ENCODE results near the gene ORMDL3. TPM values are rescaled to one million over a fixed set of nuclear protein-coding genes. Genes with fewer than 3 reads are reported as not detected.

The ORMDL3 gene
- total and polyA plus RNA-seq, 10 of the 15 experiments (the other 5 are each of a cell fraction or from before 2014, with no cell fraction given) = 8.8 to 98.1 (median 49.9) TPM

DNA sequence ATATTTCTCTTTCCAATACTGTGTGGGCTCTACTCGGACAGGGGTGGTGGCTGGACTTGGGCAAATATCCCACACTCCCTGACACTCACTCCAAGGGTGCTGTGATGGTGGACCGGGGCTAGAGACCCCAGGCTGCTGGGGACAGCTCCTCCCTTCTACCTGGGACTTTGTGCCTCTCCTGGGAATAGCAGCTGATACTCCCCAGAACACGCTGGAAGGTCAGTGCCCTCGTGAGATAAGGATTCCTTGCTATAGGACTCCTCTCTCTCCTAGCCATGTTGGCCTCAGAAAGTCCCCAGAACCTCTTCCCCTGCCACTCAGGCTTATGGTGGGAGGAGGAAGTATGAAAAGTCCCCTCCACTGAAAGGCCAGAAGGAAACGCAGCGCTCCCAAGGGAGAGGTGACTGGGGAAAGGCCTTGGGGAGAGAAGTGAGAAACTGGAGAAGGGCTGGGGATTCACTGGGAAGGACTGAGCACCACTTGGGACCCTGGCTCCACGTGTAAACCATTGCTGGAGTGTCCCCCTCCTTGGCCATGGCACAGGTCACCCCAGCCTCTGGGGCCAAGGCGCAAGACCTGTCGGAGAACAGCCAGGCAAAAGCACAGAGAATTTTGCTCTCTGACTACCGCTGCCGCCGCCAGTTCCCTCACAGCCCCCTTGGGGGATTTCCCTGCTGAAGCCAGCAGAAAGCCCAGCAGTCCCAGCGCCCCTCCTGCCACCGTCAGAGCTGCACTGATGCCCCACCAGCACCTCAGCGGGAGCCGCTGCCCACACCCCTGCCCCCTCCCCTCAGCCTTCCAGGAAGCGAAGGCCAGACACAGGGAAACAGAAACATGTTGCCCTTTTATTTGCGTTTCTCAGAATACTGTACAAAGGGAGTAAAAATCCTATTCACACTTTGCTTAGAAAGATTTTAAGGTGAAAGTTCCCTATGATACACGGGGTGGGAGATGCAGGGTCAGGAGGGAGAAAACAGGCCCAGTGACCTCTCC lies 6.9 kb downstream of the ORMDL3 start:
- BruUV-seq (replicated peaks) = no TSS peak
- Histone ChIP-seq H4K20me1 (ENCODE audit: control insufficient read depth, insufficient read depth) (no peaks in the 10 kb centered on the region), H3K4me2 (ENCODE audit: control insufficient read depth, insufficient read depth) (peak overlapping the region; percentile 68), H3K27ac (ENCODE audit: control insufficient read depth, insufficient read depth) (peak overlapping the region; percentile 85), H2AFZ (ENCODE audit: control insufficient read depth, low read depth, low read length) (no peak overlapping the region), H3K4me3 (0 out of 2 replicates have a peak overlapping the region, but pooled peaks have one; percentile 3), H3K27me3 (replicated peaks in 1 of 2; ENCODE audit: control insufficient read depth in 2 of 2, insufficient read depth in 2 of 2, low read length in 1 of 2) (no peaks in the 10 kb centered on the region), H3K9ac (ENCODE audit: control insufficient read depth, insufficient read depth, low read length) (peak overlapping the region; percentile 55), H3K36me3 (ENCODE audit: control insufficient read depth in 2 of 2, insufficient read depth in 2 of 2, low read length in 1 of 2) (peaks cover 15% of the 10 kb centered on the region in 2 experiments; a peak in 3 of 4 replicates), H3K9me3 (replicated peaks; ENCODE audit: control insufficient read depth, insufficient read depth, low read length) (no peaks in the 10 kb centered on the region; the same call in 2 of the 3 replicates), H3K4me1 (ENCODE audit: control insufficient read depth, insufficient read depth, low read length) (peaks cover 42% of the 10 kb centered on the region), H3K79me2 (ENCODE audit: control insufficient read depth, insufficient read depth, low read length) (peaks cover 30% of the 10 kb centered on the region)
- ChIA-PET CTCF (interaction anchor here (0.6 to 1.4 kb wide), 4 partner anchors 38 to 373 kb away, joined by 3 to 4 read pairs (median 4); partner anchors contain the start of gene PSMD3), SMC1A (ENCODE audit: uncharacterized antibody, unreplicated experiment) (interaction anchor here (1.5 to 4.6 kb wide), 3 partner anchors 9 to 126 kb away, joined by 3 to 25 read pairs (median 4); no protein-coding TSS in a partner anchor), RAD21 (ENCODE audit: unreplicated experiment) (interaction anchor here (1.0 to 2.4 kb wide), 3 partner anchors 17 to 299 kb away, joined by 3 to 8 read pairs (median 4); no protein-coding TSS in a partner anchor), POLR2A (interaction anchor here (0.7 to 1.8 kb wide), 3 partner anchors 18 to 456 kb away, joined by 4 to 6 read pairs (median 5); no protein-coding TSS in a partner anchor)
- ATAC-seq = peak; percentile 75
- DNase-seq (ENCODE audit: low read depth, low spot score) = no peak
- FAIRE-seq = peak; percentile 27
- 19% methylated on average over 19 of the region's 19 CpGs for WGBS (ENCODE audit: insufficient coverage, insufficient replicate concordance, low lambda C conversion rate, missing lambda C conversion rate)
- intact Hi-C loops (cut with micrococcal nuclease; ENCODE audit: unreplicated experiment) = loop anchor here (1.0 kb wide), 1 partner anchor 53 kb away; no protein-coding TSS in a partner anchor
- in situ Hi-C loops (cut with MboI) = no loop called here
- TF ChIP-seq PML (IDR thresholded peaks at IDR 0.05; ENCODE audit: low read length) (no peak), CHD2 (IDR thresholded peaks at IDR 0.05; ENCODE audit: borderline replicate concordance, low read depth, low read length) (no peak), MEF2A (IDR thresholded peaks at IDR 0.05; ENCODE audit: insufficient read depth, low read depth, low read length) (no peak), ZSCAN29 (IDR thresholded peaks at IDR 0.05) (no peak), CREM (IDR thresholded peaks at IDR 0.05; ENCODE audit: low read depth) (no peak), SMARCA5 (IDR thresholded peaks at IDR 0.05) (no peak)
- TF ChIP-seq, protein P1, sequence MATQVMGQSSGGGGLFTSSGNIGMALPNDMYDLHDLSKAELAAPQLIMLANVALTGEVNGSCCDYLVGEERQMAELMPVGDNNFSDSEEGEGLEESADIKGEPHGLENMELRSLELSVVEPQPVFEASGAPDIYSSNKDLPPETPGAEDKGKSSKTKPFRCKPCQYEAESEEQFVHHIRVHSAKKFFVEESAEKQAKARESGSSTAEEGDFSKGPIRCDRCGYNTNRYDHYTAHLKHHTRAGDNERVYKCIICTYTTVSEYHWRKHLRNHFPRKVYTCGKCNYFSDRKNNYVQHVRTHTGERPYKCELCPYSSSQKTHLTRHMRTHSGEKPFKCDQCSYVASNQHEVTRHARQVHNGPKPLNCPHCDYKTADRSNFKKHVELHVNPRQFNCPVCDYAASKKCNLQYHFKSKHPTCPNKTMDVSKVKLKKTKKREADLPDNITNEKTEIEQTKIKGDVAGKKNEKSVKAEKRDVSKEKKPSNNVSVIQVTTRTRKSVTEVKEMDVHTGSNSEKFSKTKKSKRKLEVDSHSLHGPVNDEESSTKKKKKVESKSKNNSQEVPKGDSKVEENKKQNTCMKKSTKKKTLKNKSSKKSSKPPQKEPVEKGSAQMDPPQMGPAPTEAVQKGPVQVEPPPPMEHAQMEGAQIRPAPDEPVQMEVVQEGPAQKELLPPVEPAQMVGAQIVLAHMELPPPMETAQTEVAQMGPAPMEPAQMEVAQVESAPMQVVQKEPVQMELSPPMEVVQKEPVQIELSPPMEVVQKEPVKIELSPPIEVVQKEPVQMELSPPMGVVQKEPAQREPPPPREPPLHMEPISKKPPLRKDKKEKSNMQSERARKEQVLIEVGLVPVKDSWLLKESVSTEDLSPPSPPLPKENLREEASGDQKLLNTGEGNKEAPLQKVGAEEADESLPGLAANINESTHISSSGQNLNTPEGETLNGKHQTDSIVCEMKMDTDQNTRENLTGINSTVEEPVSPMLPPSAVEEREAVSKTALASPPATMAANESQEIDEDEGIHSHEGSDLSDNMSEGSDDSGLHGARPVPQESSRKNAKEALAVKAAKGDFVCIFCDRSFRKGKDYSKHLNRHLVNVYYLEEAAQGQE (IDR thresholded peaks at IDR 0.05; ENCODE audit: low read depth, low read length) = no peak
- TF ChIP-seq, protein P2, sequence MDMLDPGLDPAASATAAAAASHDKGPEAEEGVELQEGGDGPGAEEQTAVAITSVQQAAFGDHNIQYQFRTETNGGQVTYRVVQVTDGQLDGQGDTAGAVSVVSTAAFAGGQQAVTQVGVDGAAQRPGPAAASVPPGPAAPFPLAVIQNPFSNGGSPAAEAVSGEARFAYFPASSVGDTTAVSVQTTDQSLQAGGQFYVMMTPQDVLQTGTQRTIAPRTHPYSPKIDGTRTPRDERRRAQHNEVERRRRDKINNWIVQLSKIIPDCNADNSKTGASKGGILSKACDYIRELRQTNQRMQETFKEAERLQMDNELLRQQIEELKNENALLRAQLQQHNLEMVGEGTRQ (IDR thresholded peaks at IDR 0.05; ENCODE audit: borderline replicate concordance, low read depth, low read length) = no peak
- TF ChIP-seq, protein P3, sequence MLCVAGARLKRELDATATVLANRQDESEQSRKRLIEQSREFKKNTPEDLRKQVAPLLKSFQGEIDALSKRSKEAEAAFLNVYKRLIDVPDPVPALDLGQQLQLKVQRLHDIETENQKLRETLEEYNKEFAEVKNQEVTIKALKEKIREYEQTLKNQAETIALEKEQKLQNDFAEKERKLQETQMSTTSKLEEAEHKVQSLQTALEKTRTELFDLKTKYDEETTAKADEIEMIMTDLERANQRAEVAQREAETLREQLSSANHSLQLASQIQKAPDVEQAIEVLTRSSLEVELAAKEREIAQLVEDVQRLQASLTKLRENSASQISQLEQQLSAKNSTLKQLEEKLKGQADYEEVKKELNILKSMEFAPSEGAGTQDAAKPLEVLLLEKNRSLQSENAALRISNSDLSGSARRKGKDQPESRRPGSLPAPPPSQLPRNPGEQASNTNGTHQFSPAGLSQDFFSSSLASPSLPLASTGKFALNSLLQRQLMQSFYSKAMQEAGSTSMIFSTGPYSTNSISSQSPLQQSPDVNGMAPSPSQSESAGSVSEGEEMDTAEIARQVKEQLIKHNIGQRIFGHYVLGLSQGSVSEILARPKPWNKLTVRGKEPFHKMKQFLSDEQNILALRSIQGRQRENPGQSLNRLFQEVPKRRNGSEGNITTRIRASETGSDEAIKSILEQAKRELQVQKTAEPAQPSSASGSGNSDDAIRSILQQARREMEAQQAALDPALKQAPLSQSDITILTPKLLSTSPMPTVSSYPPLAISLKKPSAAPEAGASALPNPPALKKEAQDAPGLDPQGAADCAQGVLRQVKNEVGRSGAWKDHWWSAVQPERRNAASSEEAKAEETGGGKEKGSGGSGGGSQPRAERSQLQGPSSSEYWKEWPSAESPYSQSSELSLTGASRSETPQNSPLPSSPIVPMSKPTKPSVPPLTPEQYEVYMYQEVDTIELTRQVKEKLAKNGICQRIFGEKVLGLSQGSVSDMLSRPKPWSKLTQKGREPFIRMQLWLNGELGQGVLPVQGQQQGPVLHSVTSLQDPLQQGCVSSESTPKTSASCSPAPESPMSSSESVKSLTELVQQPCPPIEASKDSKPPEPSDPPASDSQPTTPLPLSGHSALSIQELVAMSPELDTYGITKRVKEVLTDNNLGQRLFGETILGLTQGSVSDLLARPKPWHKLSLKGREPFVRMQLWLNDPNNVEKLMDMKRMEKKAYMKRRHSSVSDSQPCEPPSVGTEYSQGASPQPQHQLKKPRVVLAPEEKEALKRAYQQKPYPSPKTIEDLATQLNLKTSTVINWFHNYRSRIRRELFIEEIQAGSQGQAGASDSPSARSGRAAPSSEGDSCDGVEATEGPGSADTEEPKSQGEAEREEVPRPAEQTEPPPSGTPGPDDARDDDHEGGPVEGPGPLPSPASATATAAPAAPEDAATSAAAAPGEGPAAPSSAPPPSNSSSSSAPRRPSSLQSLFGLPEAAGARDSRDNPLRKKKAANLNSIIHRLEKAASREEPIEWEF (IDR thresholded peaks at IDR 0.05; ENCODE audit: insufficient replicate concordance, low read depth, low read length) = no peak

Data from GM12878 (cell line).